Karpas-422 (cell line): ENCODE data around the gene EBP. TPM values are rescaled to one million over a fixed set of nuclear protein-coding genes. Genes with fewer than 3 reads are reported as not detected.

Experiments
- DNase-seq: peaks from one replicate; pipeline ENCODE4 v3.0.0-alpha.2; 2015
- H2AFZ ChIP-seq: fragments of 200-600 bp; sonication (generic); 2 replicates; pipeline ENCODE4 v1.6.1; 2014; ENCODE audit warnings: antibody characterized with exemption, low read length, mixed read lengths
- H3K27ac ChIP-seq: fragments of 200-600 bp; sonication (generic); 2 replicates; pipeline ENCODE4 v1.5.1; 2014; ENCODE audit warnings: mild to moderate bottlenecking, low read length, moderate library complexity
- H3K27me3 ChIP-seq: fragments of 200-600 bp; sonication (generic); 2 replicates; pipeline ENCODE4 v1.6.1; 2014; ENCODE audit warnings: low read length, mixed read lengths
- H3K36me3 ChIP-seq: fragments of 200-600 bp; sonication (generic); 2 replicates; pipeline ENCODE4 v1.6.1; 2014; ENCODE audit warnings: low read length, mixed read lengths; ENCODE audit not compliant: insufficient read depth
- H3K4me1 ChIP-seq: fragments of 200-600 bp; sonication (generic); 2 replicates; pipeline ENCODE4 v1.6.1; 2014; ENCODE audit warnings: mild to moderate bottlenecking, low read length, mixed read lengths
- H3K4me2 ChIP-seq: fragments of 200-600 bp; sonication (generic); 2 replicates; pipeline ENCODE4 v1.6.1; 2014; ENCODE audit warnings: low read length, low read depth, mild to moderate bottlenecking; ENCODE audit not compliant: poor library complexity, severe bottlenecking
- H3K4me3 ChIP-seq: fragments of 200-600 bp; sonication (generic); 2 replicates; pipeline ENCODE4 v1.5.1; 2014; ENCODE audit warnings: mild to moderate bottlenecking, antibody characterized with exemption, low read length, mixed read lengths
- H3K79me2 ChIP-seq: fragments of 200-600 bp; sonication (generic); 2 replicates; pipeline ENCODE4 v1.6.1; 2014; ENCODE audit warnings: mild to moderate bottlenecking, low read length, mixed read lengths
- H3K9ac ChIP-seq: fragments of 200-600 bp; sonication (generic); 2 replicates; pipeline ENCODE4 v1.6.0; 2014; ENCODE audit warnings: low read length
- H3K9me2 ChIP-seq: fragments of 200-600 bp; sonication (generic), shearing (Covaris generic); replicated peaks from 2 replicates; pipeline ENCODE4 v1.6.0; 2014; ENCODE audit warnings: mild to moderate bottlenecking, low read length, moderate library complexity; ENCODE audit not compliant: insufficient read depth
- H3K9me3 ChIP-seq: fragments of 300-700, 200-600 bp; sonication (generic); 2 replicates; pipeline ENCODE4 v1.6.1; 2014; ENCODE audit warnings: low read length, mixed read lengths
- H4K20me1 ChIP-seq: fragments of 200-600 bp; sonication (generic); 2 replicates; pipeline ENCODE4 v1.6.1; 2014; ENCODE audit warnings: mild to moderate bottlenecking, antibody characterized with exemption, low read length, low read depth; ENCODE audit not compliant: insufficient read depth
- total RNA-seq: library from RNA; depleted of rRNA; stranded (reverse); fragments of >200 nt; shearing (Covaris generic); gene quantifications from 2 replicates; pipeline ENCODE4 v1.2.3, GENCODE V29; 2014; ENCODE audit warnings: low replicate concordance

Gene EBP
- total RNA-seq, 1 experiment from 2014 or later = 50.2 TPM

DNA sequence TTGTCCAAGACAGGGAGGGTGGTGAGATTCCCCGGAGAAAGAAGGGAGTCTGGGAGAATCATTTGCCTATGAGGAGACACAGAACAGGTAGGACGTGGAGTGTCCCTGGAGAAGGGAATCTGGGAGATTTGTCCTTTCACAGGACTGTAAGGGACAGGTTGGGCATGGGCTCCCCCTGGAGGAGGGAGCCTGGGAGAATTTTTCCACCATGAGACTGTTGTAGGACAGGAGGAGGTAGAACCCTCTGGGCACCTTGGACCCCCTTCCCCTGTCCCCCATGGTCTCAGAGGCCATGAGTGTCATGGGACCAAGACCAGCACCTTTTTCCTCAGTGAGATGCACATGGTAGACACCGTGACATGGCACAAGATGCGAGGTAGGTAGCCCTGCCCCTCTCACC is 10.0 kb upstream of the EBP start:
- Histone ChIP-seq H3K79me2 (no peaks in the 10 kb centered on the region), H3K9me3 (no peaks in the 10 kb centered on the region), H4K20me1 (peaks cover 6% of the 10 kb centered on the region; the same call in 1 of the 2 replicates), H3K4me1 (peaks cover 20% of the 10 kb centered on the region), H3K9me2 (no peaks in the 10 kb centered on the region), H3K4me3 (no peak overlapping the region), H3K36me3 (no peaks in the 10 kb centered on the region), H3K4me2 (no peak overlapping the region), H3K27me3 (no peaks in the 10 kb centered on the region), H3K27ac (no peak overlapping the region), H2AFZ (no peak overlapping the region), H3K9ac (no peak overlapping the region)
- DNase-seq = no peak

DNA sequence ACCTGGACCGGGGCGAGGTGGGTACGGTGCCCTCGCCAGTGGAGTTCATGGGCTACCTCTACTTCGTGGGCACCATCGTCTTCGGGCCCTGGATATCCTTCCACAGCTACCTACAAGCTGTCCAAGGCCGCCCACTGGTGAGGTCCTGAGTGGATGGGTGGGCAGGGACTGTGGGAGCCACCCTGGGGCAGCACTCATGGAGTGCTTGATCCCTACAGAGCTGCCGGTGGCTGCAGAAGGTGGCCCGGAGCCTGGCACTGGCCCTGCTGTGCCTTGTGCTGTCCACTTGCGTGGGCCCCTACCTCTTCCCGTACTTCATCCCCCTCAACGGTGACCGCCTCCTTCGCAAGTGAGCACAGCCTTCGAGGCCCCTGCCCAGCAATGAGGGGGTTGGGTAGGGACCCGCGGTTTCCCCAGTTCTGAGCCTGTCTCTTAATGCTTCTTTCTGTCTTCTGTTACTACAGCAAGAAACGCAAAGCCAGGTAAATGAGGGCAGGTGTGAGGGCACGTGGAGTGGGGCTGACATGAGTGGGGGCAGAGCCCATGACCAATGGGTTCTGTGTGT is 9.2 kb upstream of the EBP start:
- no peaks in the 10 kb centered on the region for H3K79me2 ChIP-seq
- H2AFZ ChIP-seq = no peak overlapping the region
- H3K4me2 ChIP-seq = no peak overlapping the region
- no peak overlapping the region for H3K4me3 ChIP-seq
- no peak for DNase-seq
- H3K36me3 ChIP-seq = no peaks in the 10 kb centered on the region
- H3K4me1 ChIP-seq = peaks cover 20% of the 10 kb centered on the region
- peaks cover 4% of the 10 kb centered on the region; the same call in 1 of the 2 replicates for H4K20me1 ChIP-seq
- H3K9me3 ChIP-seq = no peaks in the 10 kb centered on the region
- H3K9me2 ChIP-seq = no peaks in the 10 kb centered on the region
- no peak overlapping the region for H3K9ac ChIP-seq
- no peak overlapping the region for H3K27ac ChIP-seq
- no peaks in the 10 kb centered on the region for H3K27me3 ChIP-seq

DNA sequence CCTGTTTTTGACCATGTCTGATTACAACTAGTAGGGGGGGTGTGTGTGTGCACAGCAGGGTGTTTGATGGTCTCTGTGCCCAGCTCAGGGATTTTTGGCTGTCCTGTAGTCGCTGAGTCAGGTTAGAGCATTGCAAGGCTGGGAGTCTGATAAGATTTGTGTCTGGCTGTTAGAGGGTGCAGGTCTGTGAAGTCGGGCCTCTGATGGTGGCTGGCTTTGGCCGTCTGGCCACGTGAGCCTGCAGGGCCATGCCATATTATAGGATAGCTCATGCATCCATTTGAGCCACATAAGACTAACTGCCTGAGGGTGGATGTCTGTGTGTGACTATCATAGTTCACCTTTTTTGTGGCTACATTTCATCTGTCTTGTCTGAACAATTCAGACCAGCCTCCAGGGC is 7.9 kb upstream of the EBP start:
- no peak for DNase-seq
- Histone ChIP-seq H3K36me3 (no peaks in the 10 kb centered on the region), H3K9ac (no peak overlapping the region), H3K4me3 (no peak overlapping the region), H3K9me3 (no peaks in the 10 kb centered on the region), H3K4me1 (peaks cover 16% of the 10 kb centered on the region), H3K27ac (no peak overlapping the region), H4K20me1 (peaks cover 4% of the 10 kb centered on the region; the same call in 1 of the 2 replicates), H3K9me2 (no peaks in the 10 kb centered on the region), H2AFZ (no peak overlapping the region), H3K27me3 (no peaks in the 10 kb centered on the region), H3K4me2 (no peak overlapping the region), H3K79me2 (no peaks in the 10 kb centered on the region)

DNA sequence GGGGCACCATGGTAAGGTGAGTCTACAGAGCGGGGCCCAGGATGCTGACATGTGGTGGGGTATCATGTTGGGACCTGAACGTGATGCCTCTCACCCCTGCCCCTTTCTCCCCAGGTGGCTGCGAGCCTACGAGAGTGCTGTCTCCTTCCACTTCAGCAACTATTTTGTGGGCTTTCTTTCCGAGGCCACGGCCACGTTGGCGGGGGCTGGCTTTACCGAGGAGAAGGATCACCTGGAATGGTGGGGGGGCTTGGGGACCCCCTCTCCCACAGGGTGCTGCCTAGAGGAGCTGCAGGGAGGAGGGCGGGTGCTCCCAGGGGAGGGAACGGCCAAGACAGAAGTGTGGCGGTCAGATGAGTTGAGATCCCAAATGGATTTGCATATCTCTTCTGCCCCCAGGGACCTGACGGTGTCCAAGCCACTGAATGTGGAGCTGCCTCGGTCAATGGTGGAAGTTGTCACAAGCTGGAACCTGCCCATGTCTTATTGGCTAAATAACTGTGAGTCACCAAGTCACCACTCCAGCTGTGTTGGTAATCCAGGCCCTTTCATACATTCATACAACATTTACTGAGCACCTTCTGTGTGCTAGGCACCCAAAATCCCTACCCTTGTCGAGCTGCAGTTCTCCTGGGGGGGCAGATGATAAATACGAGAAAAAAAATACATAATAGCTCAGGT is 7.3 kb upstream of the EBP start:
- Histone ChIP-seq H3K36me3 (no peaks in the 10 kb centered on the region), H3K4me3 (no peak overlapping the region), H3K9me2 (no peaks in the 10 kb centered on the region), H2AFZ (no peak overlapping the region), H3K9ac (no peak overlapping the region), H3K27me3 (no peaks in the 10 kb centered on the region), H3K4me1 (peaks cover 12% of the 10 kb centered on the region), H3K4me2 (no peak overlapping the region), H3K27ac (no peak overlapping the region), H3K79me2 (no peaks in the 10 kb centered on the region), H3K9me3 (no peaks in the 10 kb centered on the region), H4K20me1 (peaks cover 4% of the 10 kb centered on the region; the same call in 1 of the 2 replicates)
- no peak for DNase-seq

DNA sequence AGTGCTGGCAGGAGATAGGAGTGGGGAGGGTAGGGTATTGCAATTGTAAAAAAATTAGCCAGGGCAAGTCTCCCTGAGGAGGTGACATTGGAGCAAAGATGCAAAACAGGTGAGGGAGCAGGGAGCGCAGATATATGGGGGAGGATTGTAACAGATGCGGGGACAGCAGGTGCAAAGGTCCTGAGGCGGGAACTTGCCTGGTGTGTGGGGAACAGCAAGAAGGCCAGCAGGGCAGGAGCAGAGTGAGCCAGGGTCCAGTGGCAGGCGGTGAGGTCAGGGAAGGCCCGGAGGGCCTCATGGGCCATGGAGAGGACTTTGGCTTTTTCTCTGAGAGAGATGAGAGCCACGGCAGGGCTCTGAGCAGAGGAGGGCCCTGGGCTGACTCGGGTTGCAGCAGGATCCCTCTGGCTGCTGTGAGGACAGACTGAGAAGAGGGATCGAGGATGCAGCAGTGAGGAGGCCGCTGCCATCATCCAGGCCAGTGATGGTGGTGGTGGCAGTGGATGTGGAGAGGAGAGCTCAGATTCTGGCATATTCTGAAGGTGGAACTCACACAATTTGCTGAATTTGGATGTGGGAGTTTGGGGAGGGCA is 6.6 kb upstream of the EBP start:
- H4K20me1 ChIP-seq = no peaks in the 10 kb centered on the region
- H3K9ac ChIP-seq = no peak overlapping the region
- H3K27me3 ChIP-seq = no peaks in the 10 kb centered on the region
- H3K9me2 ChIP-seq = no peaks in the 10 kb centered on the region
- no peak for DNase-seq
- H3K4me2 ChIP-seq = no peak overlapping the region
- no peak overlapping the region for H3K4me3 ChIP-seq
- no peaks in the 10 kb centered on the region for H3K9me3 ChIP-seq
- no peaks in the 10 kb centered on the region for H3K79me2 ChIP-seq
- no peaks in the 10 kb centered on the region for H3K36me3 ChIP-seq
- no peak overlapping the region for H3K27ac ChIP-seq
- H2AFZ ChIP-seq = no peak overlapping the region
- H3K4me1 ChIP-seq = peaks cover 10% of the 10 kb centered on the region

DNA sequence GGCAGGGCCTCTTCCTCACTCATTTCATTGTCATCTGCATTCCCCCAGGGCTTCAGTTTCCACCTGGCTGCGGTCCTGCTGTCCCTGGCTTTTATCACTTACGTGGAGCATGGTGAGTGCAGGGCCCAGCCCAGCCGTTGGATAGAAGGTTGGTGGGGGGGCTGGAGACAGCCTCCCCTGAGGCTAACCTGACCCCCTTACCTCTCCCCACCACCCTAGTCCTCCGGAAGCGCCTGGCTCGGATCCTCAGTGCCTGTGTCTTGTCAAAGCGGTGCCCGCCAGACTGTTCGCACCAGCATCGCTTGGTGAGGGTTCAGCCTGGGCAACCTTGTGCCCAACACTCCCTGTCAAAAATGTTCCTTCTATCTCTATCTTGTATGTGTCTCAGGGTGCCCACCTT is 5.8 kb upstream of the EBP start:
- no peak for DNase-seq
- Histone ChIP-seq H2AFZ (no peak overlapping the region), H4K20me1 (no peaks in the 10 kb centered on the region), H3K79me2 (no peaks in the 10 kb centered on the region), H3K4me2 (no peak overlapping the region), H3K27ac (no peak overlapping the region), H3K9me2 (no peaks in the 10 kb centered on the region), H3K4me1 (peaks cover 12% of the 10 kb centered on the region), H3K9me3 (no peaks in the 10 kb centered on the region), H3K4me3 (no peak overlapping the region), H3K27me3 (no peaks in the 10 kb centered on the region), H3K9ac (no peak overlapping the region), H3K36me3 (no peaks in the 10 kb centered on the region)

DNA sequence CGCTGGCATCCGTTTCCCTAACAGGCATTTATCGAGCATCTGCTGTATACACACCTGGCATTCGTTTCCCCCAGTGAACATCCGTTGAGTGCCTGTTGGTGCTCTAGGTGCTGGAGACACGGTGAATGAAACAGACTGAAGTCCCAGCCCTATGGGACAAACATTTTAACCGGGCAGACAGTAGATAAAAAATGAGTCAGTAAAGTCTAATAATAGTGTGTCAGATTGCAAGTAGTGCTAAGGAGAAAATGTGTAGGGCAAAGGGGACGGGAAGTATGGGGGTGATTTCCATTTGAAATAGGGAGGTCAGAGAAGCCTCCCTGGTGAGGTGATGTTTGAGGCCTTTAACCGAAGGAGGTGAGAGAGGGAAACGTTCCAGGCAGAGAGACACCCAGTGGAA is 5.3 kb upstream of the EBP start:
- Histone ChIP-seq H3K9me2 (no peaks in the 10 kb centered on the region), H3K79me2 (no peaks in the 10 kb centered on the region), H3K27me3 (no peaks in the 10 kb centered on the region), H3K4me2 (no peak overlapping the region), H3K4me3 (no peak overlapping the region), H3K27ac (no peak overlapping the region), H3K36me3 (no peaks in the 10 kb centered on the region), H4K20me1 (no peaks in the 10 kb centered on the region), H3K9ac (no peak overlapping the region), H3K9me3 (no peaks in the 10 kb centered on the region), H2AFZ (no peak overlapping the region), H3K4me1 (peaks cover 17% of the 10 kb centered on the region)
- no peak for DNase-seq

DNA sequence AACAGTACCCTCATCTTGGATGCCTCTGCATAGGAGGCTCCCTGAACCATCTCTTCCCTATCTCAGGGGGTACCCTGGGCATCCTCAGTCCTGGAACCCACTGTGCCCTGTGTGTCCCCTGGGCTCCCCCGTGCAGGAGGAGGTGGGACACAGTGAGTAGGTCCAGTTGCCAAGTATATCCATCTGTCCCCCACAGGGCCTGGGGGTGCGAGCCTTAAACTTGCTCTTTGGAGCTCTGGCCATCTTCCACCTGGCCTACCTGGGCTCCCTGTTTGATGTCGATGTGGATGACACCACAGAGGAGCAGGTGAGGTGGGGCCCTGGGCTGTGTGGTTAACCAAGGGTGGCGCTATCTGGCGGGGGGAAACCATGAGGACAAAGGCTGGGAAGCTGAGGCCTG is 4.6 kb upstream of the EBP start:
- Histone ChIP-seq H3K4me2 (no peak overlapping the region), H3K9ac (no peak overlapping the region), H2AFZ (no peak overlapping the region), H3K27ac (no peak overlapping the region), H3K4me3 (no peak overlapping the region), H3K9me2 (no peaks in the 10 kb centered on the region), H3K79me2 (peaks cover under 1% of the 10 kb centered on the region), H4K20me1 (no peaks in the 10 kb centered on the region), H3K4me1 (peaks cover 18% of the 10 kb centered on the region), H3K9me3 (no peaks in the 10 kb centered on the region), H3K27me3 (no peaks in the 10 kb centered on the region), H3K36me3 (no peaks in the 10 kb centered on the region)
- no peak for DNase-seq
